ENCODE measurements around the gene CDKN1C.

CDKN1C gene

DNA sequence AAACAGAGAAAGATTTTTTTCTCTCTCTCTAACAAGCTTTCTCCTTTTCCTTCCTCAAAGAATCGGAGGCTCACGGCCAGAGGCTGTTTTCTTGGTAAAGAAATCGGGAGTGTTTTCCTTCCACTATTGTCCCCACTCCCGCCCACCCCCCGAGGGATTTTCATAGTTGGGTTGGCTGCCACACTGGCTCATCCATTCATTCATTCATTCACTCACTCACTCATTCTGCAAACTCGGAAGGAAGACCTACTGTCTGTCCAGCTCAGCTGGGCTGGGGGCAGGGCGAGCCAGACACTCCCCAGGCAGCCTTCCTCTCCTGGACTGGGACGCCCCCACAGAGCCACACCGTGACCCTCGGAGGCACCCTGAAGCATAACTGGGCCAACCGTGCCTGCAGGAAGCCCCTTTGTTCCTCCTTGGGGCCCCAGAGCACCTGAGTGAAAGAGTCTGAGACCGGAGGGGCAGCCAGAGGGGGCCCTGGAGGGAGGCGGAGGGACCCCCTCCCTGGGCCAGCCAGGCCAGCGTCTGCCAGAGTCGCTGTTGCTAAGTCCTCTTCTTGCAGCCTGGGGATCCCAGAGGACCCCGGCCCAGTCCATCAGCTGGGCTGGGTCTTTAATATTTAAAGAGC, 17.0 kb downstream of the CDKN1C start:
- peaks cover 40% of the 10 kb centered on the region for H3K4me1 Mint-ChIP-seq
- no peaks in the 10 kb centered on the region for H3K36me3 Mint-ChIP-seq (ENCODE audit: low read depth)
- no peaks in the 10 kb centered on the region for H3K9me3 Mint-ChIP-seq
- peaks cover 65% of the 10 kb centered on the region for H3K27me3 Mint-ChIP-seq (ENCODE audit: low read depth)
- H3K27ac Mint-ChIP-seq, result peak overlapping the region; percentile 47 to 82 (median 52)
- TF ChIP-seq, protein P1, sequence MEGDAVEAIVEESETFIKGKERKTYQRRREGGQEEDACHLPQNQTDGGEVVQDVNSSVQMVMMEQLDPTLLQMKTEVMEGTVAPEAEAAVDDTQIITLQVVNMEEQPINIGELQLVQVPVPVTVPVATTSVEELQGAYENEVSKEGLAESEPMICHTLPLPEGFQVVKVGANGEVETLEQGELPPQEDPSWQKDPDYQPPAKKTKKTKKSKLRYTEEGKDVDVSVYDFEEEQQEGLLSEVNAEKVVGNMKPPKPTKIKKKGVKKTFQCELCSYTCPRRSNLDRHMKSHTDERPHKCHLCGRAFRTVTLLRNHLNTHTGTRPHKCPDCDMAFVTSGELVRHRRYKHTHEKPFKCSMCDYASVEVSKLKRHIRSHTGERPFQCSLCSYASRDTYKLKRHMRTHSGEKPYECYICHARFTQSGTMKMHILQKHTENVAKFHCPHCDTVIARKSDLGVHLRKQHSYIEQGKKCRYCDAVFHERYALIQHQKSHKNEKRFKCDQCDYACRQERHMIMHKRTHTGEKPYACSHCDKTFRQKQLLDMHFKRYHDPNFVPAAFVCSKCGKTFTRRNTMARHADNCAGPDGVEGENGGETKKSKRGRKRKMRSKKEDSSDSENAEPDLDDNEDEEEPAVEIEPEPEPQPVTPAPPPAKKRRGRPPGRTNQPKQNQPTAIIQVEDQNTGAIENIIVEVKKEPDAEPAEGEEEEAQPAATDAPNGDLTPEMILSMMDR (IDR thresholded peaks at IDR 0.05; ENCODE audit: unreplicated experiment in 3 of 3), result no peak
- peak overlapping the region; percentile 63 to 76 (median 72) for H3K4me3 Mint-ChIP-seq

DNA sequence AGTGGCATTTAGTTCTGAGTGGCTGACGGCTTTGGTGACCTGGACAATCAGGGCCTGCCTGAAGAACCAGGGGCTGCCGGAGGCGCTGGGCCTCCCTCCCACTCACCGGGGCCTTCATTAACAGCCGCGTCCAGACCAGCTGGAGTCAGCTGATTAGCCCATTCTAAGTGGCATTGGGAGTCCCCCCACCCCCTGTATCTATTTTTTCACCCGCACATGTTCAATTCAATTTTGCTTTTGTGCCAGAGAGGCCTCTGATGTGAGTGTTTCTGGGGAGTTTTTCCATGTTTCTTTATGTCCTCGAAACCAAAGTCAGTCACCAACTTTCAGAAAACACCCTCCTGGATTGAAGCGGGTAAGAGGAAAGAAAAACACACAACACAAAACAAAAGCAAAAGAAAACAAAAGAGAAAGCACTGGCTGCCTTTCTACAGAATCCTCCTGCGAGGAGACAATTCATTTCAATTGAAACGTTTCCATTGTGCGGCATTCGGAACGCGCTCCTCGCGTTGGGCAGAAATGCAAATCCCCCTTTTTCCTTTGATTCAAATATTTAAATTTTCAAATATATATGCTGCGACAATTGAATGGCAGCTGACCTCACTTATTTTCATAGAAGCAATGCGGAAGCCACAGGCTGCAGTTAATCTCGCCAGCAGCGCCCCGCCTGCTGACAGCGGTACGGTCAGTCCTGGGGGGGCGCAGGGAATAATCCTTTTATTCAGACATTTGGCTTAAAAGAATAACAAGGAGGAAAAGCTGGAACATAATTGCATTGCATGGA, 17.7 kb downstream of the CDKN1C start:
- no peaks in the 10 kb centered on the region for H3K9me3 Mint-ChIP-seq
- H3K27ac Mint-ChIP-seq, result peak overlapping the region; percentile 47 to 63 (median 63)
- H3K4me1 Mint-ChIP-seq, result peaks cover 40% of the 10 kb centered on the region
- TF ChIP-seq, protein P1 (IDR thresholded peaks at IDR 0.05; ENCODE audit: unreplicated experiment in 3 of 3), result no peak
- no peaks in the 10 kb centered on the region for H3K36me3 Mint-ChIP-seq (ENCODE audit: low read depth)
- H3K27me3 Mint-ChIP-seq (ENCODE audit: low read depth), result peaks cover 72% of the 10 kb centered on the region
- peak overlapping the region in 2 of 3 experiments; percentile 61 to 72 for H3K4me3 Mint-ChIP-seq

DNA sequence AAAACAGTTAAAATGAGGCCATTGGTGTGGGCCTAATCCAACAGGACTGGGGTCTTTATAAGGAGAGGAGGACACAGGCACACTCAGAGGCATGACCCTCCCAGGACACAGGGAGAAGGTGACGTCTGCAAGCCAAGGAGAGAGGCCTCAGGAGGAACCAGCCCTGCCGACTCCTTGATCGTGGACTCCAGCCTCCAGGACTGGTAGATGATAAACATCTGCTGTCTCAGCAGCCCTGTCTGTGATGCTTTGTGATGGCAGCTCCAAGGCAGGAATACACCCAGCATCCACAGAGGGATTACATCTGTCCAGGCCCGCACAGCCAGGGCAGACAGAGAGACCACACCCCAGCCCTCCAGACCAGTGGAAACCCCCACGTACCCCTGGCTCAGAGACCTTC, 18.4 kb downstream of the CDKN1C start:
- H3K36me3 Mint-ChIP-seq (ENCODE audit: low read depth), result no peaks in the 10 kb centered on the region
- H3K27ac Mint-ChIP-seq, result peak overlapping the region; percentile 47 to 63 (median 63)
- peaks cover 72% of the 10 kb centered on the region for H3K27me3 Mint-ChIP-seq (ENCODE audit: low read depth)
- H3K4me1 Mint-ChIP-seq, result peaks cover 40% of the 10 kb centered on the region
- H3K9me3 Mint-ChIP-seq, result no peaks in the 10 kb centered on the region
- H3K4me3 Mint-ChIP-seq, result peak overlapping the region in 2 of 3 experiments; percentile 32 to 61
- TF ChIP-seq, protein P1 (IDR thresholded peaks at IDR 0.05; ENCODE audit: unreplicated experiment in 3 of 3), result no peak

DNA sequence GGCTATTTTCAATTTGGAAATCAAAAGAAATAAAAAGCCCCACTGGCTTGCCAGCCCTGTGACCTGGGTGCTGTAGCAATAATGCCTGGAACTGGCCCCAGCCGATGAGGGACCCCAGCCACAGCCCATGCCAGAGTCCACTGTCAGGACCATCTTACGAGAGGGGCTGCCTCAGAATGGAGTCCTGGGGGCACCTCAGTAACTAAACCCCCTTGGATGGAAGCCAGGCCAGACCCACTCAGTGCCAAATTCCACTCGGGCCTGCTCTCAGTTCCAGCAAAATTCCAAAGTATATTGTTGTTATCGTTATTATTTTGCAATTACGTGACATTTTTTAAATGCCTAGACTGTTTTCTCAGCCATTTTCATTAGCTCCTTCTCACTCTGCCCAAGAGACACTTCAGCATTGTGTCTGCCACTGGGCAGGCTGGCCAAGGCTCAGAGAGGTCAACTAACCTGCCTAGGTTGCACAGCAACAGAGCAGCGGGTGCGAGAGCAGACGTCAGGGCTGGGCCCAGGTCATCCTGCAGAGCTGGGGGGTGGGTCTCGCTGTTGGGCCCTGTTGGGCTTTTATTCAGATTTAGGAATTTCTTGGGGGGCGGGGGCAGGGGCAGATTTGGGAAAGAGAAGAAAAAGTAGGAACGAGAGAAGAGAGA, 19.5 kb downstream of the CDKN1C start:
- Mint-ChIP-seq H3K36me3 (ENCODE audit: low read depth) (no peaks in the 10 kb centered on the region), H3K9me3 (no peaks in the 10 kb centered on the region), H3K4me3 (no peak overlapping the region), H3K27ac (no peak overlapping the region), H3K4me1 (peaks cover 35% of the 10 kb centered on the region), H3K27me3 (ENCODE audit: low read depth) (peaks cover 71% of the 10 kb centered on the region)
- TF ChIP-seq, protein P1 (IDR thresholded peaks at IDR 0.05; ENCODE audit: unreplicated experiment in 3 of 3), result no peak

DNA sequence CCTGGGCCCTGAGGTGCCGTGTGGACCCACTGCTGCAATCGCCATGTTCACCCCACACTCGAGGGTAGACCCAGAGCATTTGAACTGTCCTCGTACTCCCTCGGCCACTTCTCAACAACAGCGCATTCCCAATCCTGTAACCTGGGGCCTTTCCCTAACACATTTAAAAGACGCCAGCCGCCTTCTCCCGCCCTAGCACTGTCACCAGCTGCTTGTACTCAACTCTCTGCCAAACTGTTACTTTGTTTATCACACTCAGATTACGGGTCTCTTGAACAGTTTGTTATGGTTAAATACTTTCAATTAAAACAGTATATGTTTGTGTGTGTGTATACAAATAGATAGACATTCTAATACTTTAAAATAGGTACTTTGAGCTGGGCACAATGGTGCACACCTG, 20.7 kb downstream of the CDKN1C start:
- Mint-ChIP-seq H3K27ac (peak overlapping the region in 2 of 3 experiments; percentile 12 to 53), H3K9me3 (no peaks in the 10 kb centered on the region)
- TF ChIP-seq, protein P1 (IDR thresholded peaks at IDR 0.05; ENCODE audit: unreplicated experiment in 3 of 3), result no peak

More for the DNA sequence above, 20.7 kb downstream of the CDKN1C start:
- no peaks in the 10 kb centered on the region for H3K36me3 Mint-ChIP-seq (ENCODE audit: low read depth)
- H3K27me3 Mint-ChIP-seq (ENCODE audit: low read depth), result peaks cover 71% of the 10 kb centered on the region
- peak overlapping the region; percentile 13 to 53 (median 18) for H3K4me3 Mint-ChIP-seq
- H3K4me1 Mint-ChIP-seq, result peaks cover 32% of the 10 kb centered on the region

Measured in nephron (organoid).